Islet of Langerhans (tissue), 1 donor: ENCODE data around the gene CARD9.

ENCODE experiments used
- FAIRE-seq: peaks from one replicate; lab custom pipeline; 2011; peaks lifted over from hg19 to GRCh38; lab: Jason Lieb, UNC

The CARD9 gene

GRCh38 chr9:136334541-136334940 is 38.9 kb downstream of the CARD9 start:
- FAIRE-seq: no peak

- FAIRE-seq: no peak
These were observed 40.0 kb downstream of the CARD9 start for GRCh38 chr9:136333486-136333885.

GRCh38 chr9:136333045-136333444 is 40.4 kb downstream of the CARD9 start:
- no peak for FAIRE-seq

GRCh38 chr9:136332482-136332983 is 40.9 kb downstream of the CARD9 start:
- no peak for FAIRE-seq

- FAIRE-seq: no peak
These were observed 41.6 kb downstream of the CARD9 start for GRCh38 chr9:136331556-136332481.

- no peak for FAIRE-seq
These were observed 42.4 kb downstream of the CARD9 start for GRCh38 chr9:136331030-136331429.

GRCh38 chr9:136330406-136330990 is 43.0 kb downstream of the CARD9 start:
- no peak for FAIRE-seq

- FAIRE-seq: no peak
These were observed 43.6 kb downstream of the CARD9 start for GRCh38 chr9:136329636-136330405.

- no peak for FAIRE-seq
These were observed 44.2 kb downstream of the CARD9 start for GRCh38 chr9:136329211-136329627.

GRCh38 chr9:136328622-136329041 is 44.8 kb downstream of the CARD9 start:
- FAIRE-seq: no peak

GRCh38 chr9:136328011-136328621 is 45.4 kb downstream of the CARD9 start:
- no peak for FAIRE-seq

- no peak for FAIRE-seq
These were observed 46.0 kb downstream of the CARD9 start, which contains the start of gene GPSM1 for GRCh38 chr9:136327304-136327974. TSS of gene GPSM1 (plus strand) at chr9:136327539. CDS start at chr9:136327696, 157 bp downstream.

GRCh38 chr9:136326761-136327303 is 46.6 kb downstream of the CARD9 start:
- no peak for FAIRE-seq

GRCh38 chr9:136326061-136326760 is 47.3 kb downstream of the CARD9 start:
- FAIRE-seq: no peak

GRCh38 chr9:136325358-136325757 is 48.1 kb downstream of the CARD9 start:
- FAIRE-seq: no peak

GRCh38 chr9:136324501-136325300 is 48.8 kb downstream of the CARD9 start:
- FAIRE-seq: no peak

GRCh38 chr9:136323371-136323789 is 50.1 kb downstream of the CARD9 start:
- no peak for FAIRE-seq

GRCh38 chr9:136322756-136323330 is 50.6 kb downstream of the CARD9 start:
- FAIRE-seq: no peak

GRCh38 chr9:136321561-136321960 is 51.9 kb downstream of the CARD9 start:
- FAIRE-seq: no peak
